OCI-LY3 (cell line): Measurements from ENCODE around the gene BLOC1S4.

Experiments
- H2AFZ ChIP-seq: fragments of 200-600, 300-600 bp; shearing (Covaris generic); 2 replicates; pipeline ENCODE4 v1.6.0; 2014; ENCODE audit warnings: antibody characterized with exemption, low read depth, low read length
- H3K27ac ChIP-seq: fragments of 200-600, 300-600 bp; sonication (generic); 2 replicates; pipeline ENCODE4 v1.5.1; 2014; ENCODE audit warnings: mild to moderate bottlenecking, low read length, moderate library complexity, mixed read lengths
- H3K27me3 ChIP-seq: fragments of 200-600, 300-600 bp; sonication (generic); 2 replicates; pipeline ENCODE4 v1.6.1; 2014; ENCODE audit warnings: low read depth, low read length, mixed read lengths
- H3K36me3 ChIP-seq: fragments of 200-600, 300-600 bp; sonication (generic); replicated peaks from 2 replicates; pipeline ENCODE3; 2014; ENCODE audit warnings: low read depth, low read length, mixed read lengths
- H3K4me1 ChIP-seq: fragments of 300-600, 200-600 bp; sonication (generic); 2 replicates; pipeline ENCODE4 v1.6.1; 2014; ENCODE audit warnings: low read length, mixed read lengths
- H3K4me2 ChIP-seq: fragments of 200-600, 300-600 bp; sonication (generic); 2 replicates; pipeline ENCODE4 v1.6.1; 2014; ENCODE audit warnings: low read length, mixed read lengths
- H3K4me3 ChIP-seq: fragments of 300-600, 200-600 bp; sonication (generic); 2 replicates; pipeline ENCODE4 v1.5.1; 2014; ENCODE audit warnings: antibody characterized with exemption, mild to moderate bottlenecking, low read length, moderate library complexity
- H3K79me2 ChIP-seq: fragments of 300-600, 200-600 bp; shearing (Covaris generic); 2 replicates; pipeline ENCODE4 v1.6.1; 2014; ENCODE audit warnings: mild to moderate bottlenecking, low read length, mixed read lengths
- H3K9ac ChIP-seq: fragments of 300-600, 200-600 bp; shearing (Covaris generic); 2 replicates; pipeline ENCODE4 v1.6.0; 2014; ENCODE audit warnings: mild to moderate bottlenecking, low read length, moderate library complexity
- H3K9me3 ChIP-seq: fragments of 200-600, 300-600 bp; shearing (Covaris generic); 2 replicates; pipeline ENCODE4 v1.6.1; 2014; ENCODE audit warnings: low read length, mixed read lengths; ENCODE audit not compliant: insufficient read depth
- H4K20me1 ChIP-seq: fragments of 200-600, 300-600 bp; sonication (generic); 2 replicates; pipeline ENCODE4 v1.6.1; 2016; ENCODE audit warnings: low read length, mixed read lengths; ENCODE audit not compliant: insufficient read depth
- EZH2phosphoT487 ChIP-seq: fragments of 200-600 bp; shearing (Covaris generic); IDR thresholded peaks from 2 replicates; pipeline ENCODE4 v1.6.1; 2018; ENCODE audit warnings: antibody characterized with exemption, mixed run types, low read depth
- TF ChIP-seq, protein P1 (sequence below): fragments of 200-600, 300-600 bp; sonication (generic); IDR thresholded peaks from 2 replicates; pipeline ENCODE4 v1.5.1; 2014; ENCODE audit warnings: antibody characterized with exemption, low read length, low read depth

Gene BLOC1S4

DNA sequence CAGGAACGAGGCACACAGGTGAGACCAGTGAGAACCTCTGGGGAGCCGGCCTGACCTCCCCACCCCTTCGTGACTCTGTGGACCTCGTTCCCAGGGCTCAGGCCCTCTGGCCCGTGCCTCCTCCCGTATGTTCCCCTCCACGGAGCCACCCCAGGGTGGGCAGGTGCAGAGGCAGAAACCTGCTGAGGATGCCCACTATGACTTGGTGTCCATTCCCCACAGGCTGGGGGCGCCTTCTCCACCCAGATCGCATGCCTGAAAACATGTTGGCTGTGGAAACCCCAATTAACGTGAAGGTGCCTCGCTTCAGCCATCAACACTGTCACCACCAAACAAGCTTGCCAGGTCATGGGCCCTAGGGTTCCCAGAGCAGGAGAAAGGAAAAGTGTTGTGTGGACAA is 27.0 kb downstream of the BLOC1S4 start:
- Histone ChIP-seq H3K36me3 (no peaks in the 10 kb centered on the region), H3K27ac (no peak overlapping the region), H2AFZ (no peak overlapping the region), H3K27me3 (no peaks in the 10 kb centered on the region; the same call in 1 of the 2 replicates), H4K20me1 (no peaks in the 10 kb centered on the region), H3K79me2 (no peaks in the 10 kb centered on the region), H3K4me3 (no peak overlapping the region), H3K9me3 (no peaks in the 10 kb centered on the region), H3K4me2 (no peak overlapping the region), H3K9ac (no peak overlapping the region), H3K4me1 (no peaks in the 10 kb centered on the region)
- TF ChIP-seq, protein P1, sequence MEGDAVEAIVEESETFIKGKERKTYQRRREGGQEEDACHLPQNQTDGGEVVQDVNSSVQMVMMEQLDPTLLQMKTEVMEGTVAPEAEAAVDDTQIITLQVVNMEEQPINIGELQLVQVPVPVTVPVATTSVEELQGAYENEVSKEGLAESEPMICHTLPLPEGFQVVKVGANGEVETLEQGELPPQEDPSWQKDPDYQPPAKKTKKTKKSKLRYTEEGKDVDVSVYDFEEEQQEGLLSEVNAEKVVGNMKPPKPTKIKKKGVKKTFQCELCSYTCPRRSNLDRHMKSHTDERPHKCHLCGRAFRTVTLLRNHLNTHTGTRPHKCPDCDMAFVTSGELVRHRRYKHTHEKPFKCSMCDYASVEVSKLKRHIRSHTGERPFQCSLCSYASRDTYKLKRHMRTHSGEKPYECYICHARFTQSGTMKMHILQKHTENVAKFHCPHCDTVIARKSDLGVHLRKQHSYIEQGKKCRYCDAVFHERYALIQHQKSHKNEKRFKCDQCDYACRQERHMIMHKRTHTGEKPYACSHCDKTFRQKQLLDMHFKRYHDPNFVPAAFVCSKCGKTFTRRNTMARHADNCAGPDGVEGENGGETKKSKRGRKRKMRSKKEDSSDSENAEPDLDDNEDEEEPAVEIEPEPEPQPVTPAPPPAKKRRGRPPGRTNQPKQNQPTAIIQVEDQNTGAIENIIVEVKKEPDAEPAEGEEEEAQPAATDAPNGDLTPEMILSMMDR = peak; percentile 15; the same call in 1 of the 2 replicates
- TF ChIP-seq EZH2phosphoT487 = no peak

DNA sequence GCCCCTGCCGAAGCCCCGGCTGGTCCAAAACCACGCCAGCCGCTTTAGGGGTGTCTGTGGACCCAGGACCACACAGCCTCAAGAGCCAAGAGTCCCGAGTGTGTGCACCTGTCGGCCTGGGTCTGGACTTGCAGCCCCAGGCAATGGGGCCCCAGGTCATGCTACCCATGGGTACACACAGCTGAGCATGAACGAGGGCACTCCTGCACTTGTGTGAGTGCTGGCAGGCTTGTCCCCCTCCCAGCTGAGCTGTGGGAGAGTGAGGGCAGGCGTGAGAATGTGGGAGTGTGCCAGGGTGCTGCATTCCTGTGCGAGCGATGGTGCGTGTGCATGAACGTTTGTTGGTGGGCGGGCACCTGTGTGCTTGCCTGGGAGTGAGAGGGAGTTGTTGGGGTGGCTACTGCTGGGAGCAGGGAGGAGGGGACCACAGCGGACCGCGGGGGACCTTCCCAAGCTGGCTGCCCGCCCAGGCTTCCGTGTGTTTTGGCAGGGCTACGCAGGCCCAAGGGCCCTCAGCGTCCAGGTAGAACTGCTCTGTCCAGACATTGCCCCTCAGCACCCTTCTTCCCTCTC is 30.8 kb downstream of the BLOC1S4 start:
- Histone ChIP-seq H3K4me2 (no peak overlapping the region), H3K4me1 (no peaks in the 10 kb centered on the region), H3K79me2 (no peaks in the 10 kb centered on the region), H4K20me1 (no peaks in the 10 kb centered on the region), H3K27ac (no peak overlapping the region), H2AFZ (no peak overlapping the region), H3K36me3 (no peaks in the 10 kb centered on the region), H3K27me3 (no peaks in the 10 kb centered on the region; the same call in 1 of the 2 replicates), H3K9me3 (no peaks in the 10 kb centered on the region), H3K9ac (no peak overlapping the region), H3K4me3 (no peak overlapping the region)
- TF ChIP-seq, protein P1 = no peak
- TF ChIP-seq EZH2phosphoT487 = no peak

DNA sequence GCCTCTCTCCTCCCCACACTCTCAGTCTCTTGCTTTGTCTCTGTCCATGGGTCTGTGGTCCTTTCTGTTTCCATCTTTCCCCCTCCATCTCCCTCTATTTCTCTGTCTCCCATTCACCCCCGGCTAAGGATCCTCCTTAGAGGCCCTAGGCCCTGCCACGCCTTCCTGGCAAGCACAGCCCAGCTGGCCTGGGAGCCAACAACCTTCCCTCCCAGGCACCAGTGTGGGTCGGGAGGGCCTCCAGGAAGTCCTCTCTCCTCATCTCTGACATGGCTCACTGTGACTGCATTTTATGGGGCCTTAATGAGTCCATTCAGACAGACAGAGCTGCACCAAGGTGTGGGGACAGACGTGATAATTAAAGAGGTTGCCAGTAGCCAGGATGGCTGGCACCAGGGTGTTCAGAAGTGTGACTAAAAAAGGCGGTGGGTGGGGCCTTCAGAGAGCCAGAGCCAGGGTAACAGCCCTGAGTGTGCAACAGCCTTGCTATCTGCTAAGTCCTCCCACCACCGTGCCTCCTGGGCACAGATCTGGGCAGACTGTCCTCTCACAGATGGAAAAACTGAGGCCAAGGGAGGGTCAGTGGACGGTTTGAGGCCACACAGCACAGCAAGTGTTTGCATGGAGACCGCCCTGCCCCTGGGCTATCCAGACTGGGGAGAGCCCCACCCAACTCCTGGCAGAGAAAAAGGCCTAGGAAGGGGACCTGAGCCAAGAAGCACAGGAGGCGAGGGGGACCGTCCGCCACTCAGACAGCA is 31.5 kb downstream of the BLOC1S4 start:
- Histone ChIP-seq H4K20me1 (no peaks in the 10 kb centered on the region), H3K9me3 (no peaks in the 10 kb centered on the region), H3K4me2 (no peak overlapping the region), H2AFZ (no peak overlapping the region), H3K79me2 (no peaks in the 10 kb centered on the region), H3K4me3 (no peak overlapping the region), H3K4me1 (no peaks in the 10 kb centered on the region), H3K9ac (no peak overlapping the region), H3K27ac (no peak overlapping the region), H3K36me3 (no peaks in the 10 kb centered on the region), H3K27me3 (no peaks in the 10 kb centered on the region; the same call in 1 of the 2 replicates)
- TF ChIP-seq, protein P1 = no peak
- no peak for TF ChIP-seq EZH2phosphoT487

DNA sequence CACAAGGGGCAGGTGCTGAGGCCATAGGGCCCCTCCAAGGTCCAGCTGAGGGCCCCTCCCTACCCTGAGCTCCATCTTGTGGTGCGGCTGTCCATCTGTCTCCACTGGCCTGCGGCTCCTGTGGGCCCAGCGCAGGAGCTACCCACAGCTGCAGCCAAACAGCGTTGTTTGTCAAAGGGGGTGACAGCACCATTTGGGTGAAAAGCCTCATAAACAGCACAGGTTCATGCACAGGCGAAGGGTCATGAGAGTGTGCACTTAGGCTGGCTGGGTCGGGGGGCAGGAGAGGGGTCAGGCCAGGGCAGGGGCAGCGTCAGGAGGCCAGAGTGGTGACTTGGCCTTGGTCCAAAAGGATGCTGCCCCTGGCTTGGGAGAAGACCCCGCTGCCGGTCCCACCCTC is 32.3 kb downstream of the BLOC1S4 start:
- H3K4me2 ChIP-seq = no peak overlapping the region
- H3K4me1 ChIP-seq = no peaks in the 10 kb centered on the region
- H3K27ac ChIP-seq = no peak overlapping the region
- TF ChIP-seq EZH2phosphoT487 = no peak
- TF ChIP-seq, protein P1 = no peak
- no peaks in the 10 kb centered on the region for H3K9me3 ChIP-seq
- H3K9ac ChIP-seq = no peak overlapping the region
- H3K4me3 ChIP-seq = no peak overlapping the region
- no peak overlapping the region for H2AFZ ChIP-seq
- H3K36me3 ChIP-seq = no peaks in the 10 kb centered on the region
- H3K27me3 ChIP-seq = no peaks in the 10 kb centered on the region; the same call in 1 of the 2 replicates
- no peaks in the 10 kb centered on the region for H4K20me1 ChIP-seq
- no peaks in the 10 kb centered on the region for H3K79me2 ChIP-seq
